HEK293 (cell line): Measurements from ENCODE around the gene PEAK3.

ENCODE experiments used
- CTCF ChIA-PET: fragments of 350-600 bp; formaldehyde crosslinking; extraction: SDS; loops from one replicate; lab custom pipeline; 2021; ENCODE audit warnings: antibody characterized with exemption; lab: Yijun Ruan, JAX
- POLR2A ChIA-PET: fragments of 300-600 bp; formaldehyde crosslinking; extraction: SDS; loops from one replicate; lab custom pipeline; 2020; ENCODE audit warnings: antibody characterized with exemption, inconsistent platforms; lab: Yijun Ruan, JAX
- H3K27ac ChIP-seq: fragments of 200-500 bp; sonication (Bioruptor generic); 2 replicates; pipeline ENCODE4 v1.5.1; 2014; ENCODE audit warnings: low read depth, low read length, control low read depth, inconsistent platforms; ENCODE audit errors: extremely low read depth
- H3K36me3 ChIP-seq, 2 experiments: fragments of 200-500 bp in 1 of 2; sonication (Bioruptor generic) in 1 of 2; 1 replicate in 1 of 2; 2 replicates in 1 of 2; pipeline ENCODE4 v1.5.1; 2014 to 2017; ENCODE audit warnings: inconsistent platforms in 2 of 2, low read length in 2 of 2; ENCODE audit not compliant: control insufficient read depth in 2 of 2, insufficient read depth in 1 of 2
- H3K4me1 ChIP-seq: fragments of 200-500 bp; sonication (Bioruptor generic); 2 replicates; pipeline ENCODE4 v1.5.1; 2014; ENCODE audit warnings: mild to moderate bottlenecking, low read length, inconsistent platforms; ENCODE audit not compliant: control insufficient read depth, insufficient read depth
- H3K4me3 ChIP-seq: 2 replicates; pipeline ENCODE4 v1.5.1; 2011; ENCODE audit warnings: low read depth, mild to moderate bottlenecking, control low read depth, low read length, moderate library complexity
- H3K9me3 ChIP-seq: fragments of 200-500 bp; sonication (Bioruptor generic); 2 replicates; pipeline ENCODE4 v1.5.1; 2014; ENCODE audit warnings: low read depth, low read length, inconsistent platforms; ENCODE audit not compliant: control insufficient read depth, insufficient read depth
- EGR2 ChIP-seq: fragments of 450-650 bp; formaldehyde crosslinking; IDR thresholded peaks from 2 replicates; pipeline ENCODE4 v1.5.1; 2016; ENCODE audit warnings: low read depth, missing biosample characterization, missing genetic modification characterization
- GLIS2 ChIP-seq: fragments of 450-650 bp; formaldehyde crosslinking; IDR thresholded peaks from 2 replicates; pipeline ENCODE4 v1.5.1; 2016; ENCODE audit warnings: missing biosample characterization, missing genetic modification characterization
- HOXD13 ChIP-seq: sonication (generic); formaldehyde crosslinking; IDR thresholded peaks from 2 replicates; pipeline ENCODE4 v1.8.0; 2022; ENCODE audit warnings: missing genetic modification reagents, borderline replicate concordance
- IKZF3 ChIP-seq: fragments of 450-650 bp; IDR thresholded peaks from 2 replicates; pipeline ENCODE4 v1.5.0; 2018; ENCODE audit warnings: missing biosample characterization, mild to moderate bottlenecking, missing genetic modification characterization, moderate library complexity
- SP2 ChIP-seq: fragments of 450-650 bp; formaldehyde crosslinking; IDR thresholded peaks from 2 replicates; pipeline ENCODE4 v1.5.1; 2016; ENCODE audit warnings: missing biosample characterization, missing genetic modification characterization
- WT1 ChIP-seq: fragments of 450-650 bp; formaldehyde crosslinking; IDR thresholded peaks from 2 replicates; pipeline ENCODE4 v1.5.1; 2016; ENCODE audit warnings: missing biosample characterization, missing genetic modification characterization
- ZBTB1 ChIP-seq: fragments of 450-650 bp; formaldehyde crosslinking; IDR thresholded peaks from 2 replicates; pipeline ENCODE4 v1.5.1; 2016; ENCODE audit warnings: missing biosample characterization, missing genetic modification characterization
- ZEB2 ChIP-seq: fragments of 450-650 bp; formaldehyde crosslinking; IDR thresholded peaks from 2 replicates; pipeline ENCODE4 v1.5.1; 2016; ENCODE audit warnings: missing biosample characterization, missing genetic modification characterization
- ZFP41 ChIP-seq: fragments of 450-650 bp; formaldehyde crosslinking; IDR thresholded peaks from 2 replicates; pipeline ENCODE4 v1.5.1; 2016; ENCODE audit warnings: missing biosample characterization, missing genetic modification characterization, borderline replicate concordance
- ZFP69B ChIP-seq: fragments of 450-650 bp; formaldehyde crosslinking; IDR thresholded peaks from 2 replicates; pipeline ENCODE4 v1.5.1; 2016; ENCODE audit warnings: missing biosample characterization, missing genetic modification characterization
- ZNF133 ChIP-seq: fragments of 450-650 bp; formaldehyde crosslinking; IDR thresholded peaks from 2 replicates; pipeline ENCODE4 v1.5.1; 2016; ENCODE audit warnings: missing biosample characterization, missing genetic modification characterization
- ZNF140 ChIP-seq: fragments of 450-650 bp; formaldehyde crosslinking; IDR thresholded peaks from 2 replicates; pipeline ENCODE4 v1.5.1; 2016; ENCODE audit warnings: missing biosample characterization, missing genetic modification characterization
- ZNF157 ChIP-seq: fragments of 450-650 bp; formaldehyde crosslinking; IDR thresholded peaks from 2 replicates; pipeline ENCODE4 v1.5.1; 2016; ENCODE audit warnings: missing biosample characterization, missing genetic modification characterization
- ZNF16 ChIP-seq: fragments of 450-650 bp; formaldehyde crosslinking; IDR thresholded peaks from 2 replicates; pipeline ENCODE4 v1.5.1; 2016; ENCODE audit warnings: low read depth, missing biosample characterization, missing genetic modification characterization
- ZNF211 ChIP-seq: fragments of 450-650 bp; formaldehyde crosslinking; IDR thresholded peaks from 2 replicates; pipeline ENCODE4 v1.5.1; 2016; ENCODE audit warnings: low read depth, missing biosample characterization, missing genetic modification characterization
- ZNF248 ChIP-seq: fragments of 450-650 bp; formaldehyde crosslinking; IDR thresholded peaks from 2 replicates; pipeline ENCODE4 v1.5.1; 2017; ENCODE audit warnings: missing biosample characterization, missing genetic modification characterization
- ZNF302 ChIP-seq: fragments of 450-650 bp; formaldehyde crosslinking; IDR thresholded peaks from 2 replicates; pipeline ENCODE4 v1.5.1; 2016; ENCODE audit warnings: missing biosample characterization, missing genetic modification characterization, low read depth
- ZNF600 ChIP-seq: fragments of 450-650 bp; formaldehyde crosslinking; IDR thresholded peaks from 2 replicates; pipeline ENCODE4 v1.5.1; 2016; ENCODE audit warnings: missing biosample characterization, missing genetic modification characterization
- ZNF660 ChIP-seq: fragments of 450-650 bp; IDR thresholded peaks from 2 replicates; pipeline ENCODE4 v1.5.1; 2018; ENCODE audit warnings: missing biosample characterization, mild to moderate bottlenecking, missing genetic modification characterization
- ZNF830 ChIP-seq: fragments of 450-650 bp; IDR thresholded peaks from 2 replicates; pipeline ENCODE4 v1.5.0; 2018; ENCODE audit warnings: missing biosample characterization, missing genetic modification characterization, low read depth, mild to moderate bottlenecking, moderate library complexity
- ZXDB ChIP-seq: fragments of 450-650 bp; formaldehyde crosslinking; IDR thresholded peaks from 2 replicates; pipeline ENCODE4 v1.5.1; 2016; ENCODE audit warnings: missing biosample characterization, missing genetic modification characterization
- TF ChIP-seq, protein P1 (sequence below): fragments of 450-650 bp; formaldehyde crosslinking; IDR thresholded peaks from 2 replicates; pipeline ENCODE4 v1.5.1; 2016; ENCODE audit warnings: missing biosample characterization, missing genetic modification characterization
- TF ChIP-seq, protein P2 (sequence below): fragments of 450-650 bp; IDR thresholded peaks from 2 replicates; pipeline ENCODE4 v1.5.1; 2018; ENCODE audit warnings: missing biosample characterization, missing genetic modification characterization
- TF ChIP-seq, protein P3 (sequence below): fragments of 450-650 bp; formaldehyde crosslinking; IDR thresholded peaks from 2 replicates; pipeline ENCODE4 v1.5.1; 2016; ENCODE audit warnings: missing biosample characterization, missing genetic modification characterization
- TF ChIP-seq, protein P4 (sequence below): fragments of 450-650 bp; formaldehyde crosslinking; IDR thresholded peaks from 2 replicates; pipeline ENCODE4 v1.5.1; 2017; ENCODE audit warnings: missing biosample characterization, mild to moderate bottlenecking, missing genetic modification characterization, moderate library complexity
- TF ChIP-seq, protein P5 (sequence below): fragments of 450-650 bp; formaldehyde crosslinking; IDR thresholded peaks from 2 replicates; pipeline ENCODE4 v1.5.1; 2016; ENCODE audit warnings: missing biosample characterization, missing genetic modification characterization
- TF ChIP-seq, protein P6 (sequence below): fragments of 450-650 bp; formaldehyde crosslinking; IDR thresholded peaks from 2 replicates; pipeline ENCODE4 v1.5.1; 2016; ENCODE audit warnings: missing biosample characterization, missing genetic modification characterization

The PEAK3 gene

DNA sequence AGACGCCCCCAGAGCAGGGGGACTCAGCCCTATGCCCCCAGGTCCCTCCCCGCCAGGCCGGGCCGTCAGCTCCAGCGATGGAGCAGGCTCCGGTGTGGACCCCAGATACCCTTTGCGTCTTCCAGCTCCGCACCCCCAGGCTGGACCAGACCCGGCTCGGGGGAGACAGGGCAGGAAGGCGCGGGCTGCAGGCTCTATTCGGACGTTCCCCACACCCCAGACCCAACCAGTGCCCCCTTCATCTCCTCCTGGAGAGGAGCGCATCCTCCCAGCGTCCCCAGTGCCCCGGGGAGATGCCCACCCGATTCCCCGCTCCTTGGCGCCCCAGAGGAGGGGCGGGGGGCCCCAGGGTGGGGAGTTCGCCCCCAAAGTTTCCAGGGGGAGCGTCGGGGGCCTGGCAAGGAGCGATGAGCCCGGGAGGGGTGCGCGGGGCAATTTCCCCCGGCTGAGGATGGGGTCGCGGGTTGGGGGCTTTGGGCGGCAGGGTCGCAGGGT lies 25.6 kb upstream of the PEAK3 start:
- TF ChIP-seq ZNF830 (no peak), SP2 (tag by site-specific recombination) (no peak), ZNF157 (tag by site-specific recombination) (no peak), ZNF248 (tag by site-specific recombination) (no peak), ZNF133 (tag by site-specific recombination) (no peak), ZNF660 (no peak), ZBTB1 (tag by site-specific recombination) (no peak), ZNF600 (tag by site-specific recombination) (no peak), GLIS2 (tag by site-specific recombination) (no peak), ZFP41 (tag by site-specific recombination) (no peak), ZXDB (tag by site-specific recombination) (no peak)
- TF ChIP-seq, protein P1, sequence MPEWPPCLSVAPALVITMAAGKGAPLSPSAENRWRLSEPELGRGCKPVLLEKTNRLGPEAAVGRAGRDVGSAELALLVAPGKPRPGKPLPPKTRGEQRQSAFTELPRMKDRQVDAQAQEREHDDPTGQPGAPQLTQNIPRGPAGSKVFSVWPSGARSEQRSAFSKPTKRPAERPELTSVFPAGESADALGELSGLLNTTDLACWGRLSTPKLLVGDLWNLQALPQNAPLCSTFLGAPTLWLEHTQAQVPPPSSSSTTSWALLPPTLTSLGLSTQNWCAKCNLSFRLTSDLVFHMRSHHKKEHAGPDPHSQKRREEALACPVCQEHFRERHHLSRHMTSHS (tag by site-specific recombination) = no peak
- TF ChIP-seq, protein P2, sequence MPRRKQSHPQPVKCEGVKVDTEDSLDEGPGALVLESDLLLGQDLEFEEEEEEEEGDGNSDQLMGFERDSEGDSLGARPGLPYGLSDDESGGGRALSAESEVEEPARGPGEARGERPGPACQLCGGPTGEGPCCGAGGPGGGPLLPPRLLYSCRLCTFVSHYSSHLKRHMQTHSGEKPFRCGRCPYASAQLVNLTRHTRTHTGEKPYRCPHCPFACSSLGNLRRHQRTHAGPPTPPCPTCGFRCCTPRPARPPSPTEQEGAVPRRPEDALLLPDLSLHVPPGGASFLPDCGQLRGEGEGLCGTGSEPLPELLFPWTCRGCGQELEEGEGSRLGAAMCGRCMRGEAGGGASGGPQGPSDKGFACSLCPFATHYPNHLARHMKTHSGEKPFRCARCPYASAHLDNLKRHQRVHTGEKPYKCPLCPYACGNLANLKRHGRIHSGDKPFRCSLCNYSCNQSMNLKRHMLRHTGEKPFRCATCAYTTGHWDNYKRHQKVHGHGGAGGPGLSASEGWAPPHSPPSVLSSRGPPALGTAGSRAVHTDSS (tag by site-specific recombination) = no peak
- TF ChIP-seq, protein P3, sequence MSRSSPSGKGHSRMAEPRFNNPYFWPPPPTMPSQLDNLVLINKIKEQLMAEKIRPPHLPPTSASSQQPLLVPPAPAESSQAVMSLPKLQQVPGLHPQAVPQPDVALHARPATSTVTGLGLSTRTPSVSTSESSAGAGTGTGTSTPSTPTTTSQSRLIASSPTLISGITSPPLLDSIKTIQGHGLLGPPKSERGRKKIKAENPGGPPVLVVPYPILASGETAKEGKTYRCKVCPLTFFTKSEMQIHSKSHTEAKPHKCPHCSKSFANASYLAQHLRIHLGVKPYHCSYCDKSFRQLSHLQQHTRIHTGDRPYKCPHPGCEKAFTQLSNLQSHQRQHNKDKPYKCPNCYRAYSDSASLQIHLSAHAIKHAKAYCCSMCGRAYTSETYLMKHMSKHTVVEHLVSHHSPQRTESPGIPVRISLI = no peak
- H3K27ac ChIP-seq = no peak overlapping the region
- no peak overlapping the region; the same call in 1 of the 2 replicates for H3K4me3 ChIP-seq
- no peaks in the 10 kb centered on the region for H3K9me3 ChIP-seq
- POLR2A ChIA-PET = no interaction called here
- H3K36me3 ChIP-seq = no peaks in the 10 kb centered on the region
- CTCF ChIA-PET = no interaction called here
- H3K4me1 ChIP-seq = no peaks in the 10 kb centered on the region

DNA sequence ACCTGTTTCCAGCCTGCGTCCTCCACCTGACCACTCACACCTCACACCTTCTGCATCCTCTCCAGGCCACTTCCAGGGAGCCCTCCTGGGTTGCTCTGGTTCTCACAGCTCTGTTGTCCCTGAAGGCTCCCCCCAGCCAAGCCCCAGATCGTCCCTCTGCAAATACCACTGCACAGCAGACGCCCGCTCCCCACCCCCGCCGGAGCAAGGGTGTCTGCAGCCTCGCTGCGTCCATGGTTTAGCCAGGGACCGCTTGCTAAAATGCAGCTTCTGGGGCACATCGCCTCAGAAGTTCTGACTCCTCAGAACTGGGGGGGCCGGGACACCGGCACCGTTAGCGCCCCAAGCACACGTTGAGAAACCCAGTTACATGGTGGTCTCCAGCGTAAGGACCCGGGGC lies 25.0 kb upstream of the PEAK3 start:
- Histone ChIP-seq H3K4me3 (no peak overlapping the region), H3K27ac (no peak overlapping the region), H3K9me3 (no peaks in the 10 kb centered on the region), H3K36me3 (no peaks in the 10 kb centered on the region), H3K4me1 (no peaks in the 10 kb centered on the region)
- ChIA-PET CTCF (no interaction called here), POLR2A (no interaction called here)
- TF ChIP-seq ZNF302 (no peak), ZNF211 (tag by site-specific recombination) (no peak), ZNF140 (no peak), ZNF248 (tag by site-specific recombination) (no peak)
- TF ChIP-seq, protein P4, sequence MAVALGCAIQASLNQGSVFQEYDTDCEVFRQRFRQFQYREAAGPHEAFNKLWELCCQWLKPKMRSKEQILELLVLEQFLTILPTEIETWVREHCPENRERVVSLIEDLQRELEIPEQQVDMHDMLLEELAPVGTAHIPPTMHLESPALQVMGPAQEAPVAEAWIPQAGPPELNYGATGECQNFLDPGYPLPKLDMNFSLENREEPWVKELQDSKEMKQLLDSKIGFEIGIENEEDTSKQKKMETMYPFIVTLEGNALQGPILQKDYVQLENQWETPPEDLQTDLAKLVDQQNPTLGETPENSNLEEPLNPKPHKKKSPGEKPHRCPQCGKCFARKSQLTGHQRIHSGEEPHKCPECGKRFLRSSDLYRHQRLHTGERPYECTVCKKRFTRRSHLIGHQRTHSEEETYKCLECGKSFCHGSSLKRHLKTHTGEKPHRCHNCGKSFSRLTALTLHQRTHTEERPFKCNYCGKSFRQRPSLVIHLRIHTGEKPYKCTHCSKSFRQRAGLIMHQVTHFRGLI = no peak

DNA sequence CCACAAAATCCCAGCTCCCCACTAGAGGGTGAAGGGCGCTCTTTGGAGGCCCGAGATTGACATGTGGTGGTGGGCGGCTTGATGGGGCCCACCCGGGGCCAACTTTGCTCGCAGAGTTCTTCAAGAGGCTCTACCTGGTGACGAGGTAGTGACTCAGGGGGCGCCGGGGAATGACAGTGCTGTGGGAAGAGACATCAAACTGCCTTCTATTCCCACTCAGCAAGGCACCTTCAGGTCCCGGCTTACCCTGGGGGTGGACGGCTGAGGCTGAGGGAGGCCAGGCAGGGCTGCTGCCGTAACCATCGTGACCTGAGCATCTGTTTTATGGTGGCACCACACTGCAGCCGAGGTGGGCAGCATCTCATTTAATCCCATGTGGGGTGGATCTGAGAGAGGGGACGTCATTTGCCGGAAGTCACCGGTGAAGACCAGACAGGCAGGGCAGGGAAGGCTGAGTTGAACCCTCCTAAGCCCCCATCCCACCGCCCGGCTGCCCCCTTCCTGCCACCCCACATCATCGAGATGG lies 24.4 kb upstream of the PEAK3 start:
- ChIA-PET POLR2A (no interaction called here), CTCF (interaction anchor here (0.6 kb wide), 1 partner anchor 48 kb away, joined by 3 read pairs; no protein-coding TSS in a partner anchor)
- Histone ChIP-seq H3K27ac (no peak overlapping the region), H3K9me3 (no peaks in the 10 kb centered on the region), H3K36me3 (no peaks in the 10 kb centered on the region), H3K4me1 (no peaks in the 10 kb centered on the region), H3K4me3 (no peak overlapping the region)
- peak; percentile 71; the same call in 1 of the 2 replicates for TF ChIP-seq ZFP69B (tag by site-specific recombination)
- TF ChIP-seq, protein P5, sequence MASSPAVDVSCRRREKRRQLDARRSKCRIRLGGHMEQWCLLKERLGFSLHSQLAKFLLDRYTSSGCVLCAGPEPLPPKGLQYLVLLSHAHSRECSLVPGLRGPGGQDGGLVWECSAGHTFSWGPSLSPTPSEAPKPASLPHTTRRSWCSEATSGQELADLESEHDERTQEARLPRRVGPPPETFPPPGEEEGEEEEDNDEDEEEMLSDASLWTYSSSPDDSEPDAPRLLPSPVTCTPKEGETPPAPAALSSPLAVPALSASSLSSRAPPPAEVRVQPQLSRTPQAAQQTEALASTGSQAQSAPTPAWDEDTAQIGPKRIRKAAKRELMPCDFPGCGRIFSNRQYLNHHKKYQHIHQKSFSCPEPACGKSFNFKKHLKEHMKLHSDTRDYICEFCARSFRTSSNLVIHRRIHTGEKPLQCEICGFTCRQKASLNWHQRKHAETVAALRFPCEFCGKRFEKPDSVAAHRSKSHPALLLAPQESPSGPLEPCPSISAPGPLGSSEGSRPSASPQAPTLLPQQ (tag by site-specific recombination) = peak; percentile 58; the same call in 1 of the 2 replicates
- TF ChIP-seq EGR2 = peak; percentile 57; the same call in 1 of the 2 replicates
- no peak for TF ChIP-seq ZNF16
- TF ChIP-seq HOXD13 (CRISPR knock-in tag) = no peak
- no peak for TF ChIP-seq IKZF3
- no peak for TF ChIP-seq WT1 (tag by site-specific recombination)
- TF ChIP-seq ZEB2 (tag by site-specific recombination) = no peak
- TF ChIP-seq, protein P6, sequence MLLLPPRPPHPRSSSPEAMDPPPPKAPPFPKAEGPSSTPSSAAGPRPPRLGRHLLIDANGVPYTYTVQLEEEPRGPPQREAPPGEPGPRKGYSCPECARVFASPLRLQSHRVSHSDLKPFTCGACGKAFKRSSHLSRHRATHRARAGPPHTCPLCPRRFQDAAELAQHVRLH (tag by site-specific recombination) = no peak
